Hepatocyte (in vitro differentiated cells): Measurements from ENCODE around the gene SCN11A. TPM values are rescaled to one million over a fixed set of nuclear protein-coding genes. Genes with fewer than 3 reads are reported as not detected.

Experiments
- DNase-seq: peaks from one replicate; pipeline ENCODE4 v3.0.0-alpha.2; 2016; ENCODE audit warnings: low spot score
- H2AFZ ChIP-seq: fragments of 200-600 bp; sonication (generic); 2 replicates; pipeline ENCODE4 v1.6.0; 2016; ENCODE audit warnings: antibody characterized with exemption, mild to moderate bottlenecking
- H3K27ac ChIP-seq: fragments of 200-600 bp; sonication (generic); 2 replicates; pipeline ENCODE4 v1.5.1; 2016; ENCODE audit warnings: mild to moderate bottlenecking
- H3K27me3 ChIP-seq: fragments of 200-600 bp; sonication (generic); 2 replicates; pipeline ENCODE4 v1.6.1; 2016
- H3K36me3 ChIP-seq: fragments of 200-600 bp; sonication (generic); replicated peaks from 2 replicates; pipeline ENCODE4 v1.5.1; 2016; ENCODE audit warnings: low read depth; ENCODE audit not compliant: insufficient read depth
- H3K4me1 ChIP-seq: fragments of 200-600 bp; sonication (generic); 2 replicates; pipeline ENCODE4 v1.5.1; 2016; ENCODE audit warnings: mild to moderate bottlenecking, moderate library complexity; ENCODE audit not compliant: insufficient read depth
- H3K4me2 ChIP-seq: fragments of 200-600 bp; sonication (generic); 2 replicates; pipeline ENCODE4 v1.6.0; 2016
- H3K4me3 ChIP-seq: fragments of 200-600 bp; sonication (generic); 2 replicates; pipeline ENCODE4 v1.5.1; 2016; ENCODE audit warnings: mild to moderate bottlenecking
- H3K79me2 ChIP-seq: fragments of 200-600 bp; sonication (generic); 2 replicates; pipeline ENCODE4 v1.6.0; 2017; ENCODE audit warnings: mild to moderate bottlenecking
- H3K9me2 ChIP-seq: fragments of 200-600 bp; sonication (generic); replicated peaks from 2 replicates; pipeline ENCODE4 v1.6.0; 2017; ENCODE audit warnings: mild to moderate bottlenecking; ENCODE audit not compliant: insufficient read depth
- H3K9me3 ChIP-seq: fragments of 200-600 bp; sonication (generic); 2 replicates; pipeline ENCODE4 v1.5.1; 2016; ENCODE audit warnings: low read depth, mild to moderate bottlenecking
- H4K20me1 ChIP-seq: fragments of 200-600 bp; sonication (generic); 2 replicates; pipeline ENCODE4 v1.6.0; 2016; ENCODE audit warnings: mild to moderate bottlenecking; ENCODE audit not compliant: insufficient read depth, poor library complexity, severe bottlenecking
- EZH2 ChIP-seq: fragments of 200-600 bp; sonication (generic); IDR thresholded peaks from 2 replicates; pipeline ENCODE4 v1.6.1; 2016; ENCODE audit warnings: antibody characterized with exemption, mild to moderate bottlenecking, borderline replicate concordance
- EZH2phosphoT487 ChIP-seq: fragments of 200-600 bp; sonication (generic); IDR thresholded peaks from one replicate; pipeline ENCODE4 v1.6.1; 2018; ENCODE audit warnings: antibody characterized with exemption, mild to moderate bottlenecking, low read depth, moderate library complexity; ENCODE audit not compliant: unreplicated experiment, severe bottlenecking
- WGBS: methylation state at CpG from one replicate; pipeline ENCODE4 v1.1.6; 2016; ENCODE audit warnings: low lambda C conversion rate; ENCODE audit errors: missing lambda C conversion rate; 5-methylcytosine and 5-hydroxymethylcytosine counted together
- polyA plus RNA-seq: library from polyadenylated mRNA; unstranded; fragments of >200 nt; fragmentation: Nextera tagmentation; extraction: Ambion mirVana; gene quantifications from 2 replicates; pipeline ENCODE4 v1.2.1, GENCODE V29; 2016
- total RNA-seq: library from RNA; depleted of rRNA; stranded (reverse); fragments of >200 nt; gene quantifications from 2 replicates; pipeline ENCODE4 v1.2.3, GENCODE V29; 2014
- TF ChIP-seq, protein P1 (sequence below): fragments of 200-600 bp; sonication (generic); IDR thresholded peaks from 2 replicates; pipeline ENCODE4 v1.5.1; 2016; ENCODE audit warnings: antibody characterized with exemption, mild to moderate bottlenecking; ENCODE audit not compliant: poor library complexity

Gene SCN11A
- total RNA-seq (3.7 and 3.9 TPM in 2 replicates), polyA plus RNA-seq (0.86 and 1.9 TPM in 2 replicates)

DNA sequence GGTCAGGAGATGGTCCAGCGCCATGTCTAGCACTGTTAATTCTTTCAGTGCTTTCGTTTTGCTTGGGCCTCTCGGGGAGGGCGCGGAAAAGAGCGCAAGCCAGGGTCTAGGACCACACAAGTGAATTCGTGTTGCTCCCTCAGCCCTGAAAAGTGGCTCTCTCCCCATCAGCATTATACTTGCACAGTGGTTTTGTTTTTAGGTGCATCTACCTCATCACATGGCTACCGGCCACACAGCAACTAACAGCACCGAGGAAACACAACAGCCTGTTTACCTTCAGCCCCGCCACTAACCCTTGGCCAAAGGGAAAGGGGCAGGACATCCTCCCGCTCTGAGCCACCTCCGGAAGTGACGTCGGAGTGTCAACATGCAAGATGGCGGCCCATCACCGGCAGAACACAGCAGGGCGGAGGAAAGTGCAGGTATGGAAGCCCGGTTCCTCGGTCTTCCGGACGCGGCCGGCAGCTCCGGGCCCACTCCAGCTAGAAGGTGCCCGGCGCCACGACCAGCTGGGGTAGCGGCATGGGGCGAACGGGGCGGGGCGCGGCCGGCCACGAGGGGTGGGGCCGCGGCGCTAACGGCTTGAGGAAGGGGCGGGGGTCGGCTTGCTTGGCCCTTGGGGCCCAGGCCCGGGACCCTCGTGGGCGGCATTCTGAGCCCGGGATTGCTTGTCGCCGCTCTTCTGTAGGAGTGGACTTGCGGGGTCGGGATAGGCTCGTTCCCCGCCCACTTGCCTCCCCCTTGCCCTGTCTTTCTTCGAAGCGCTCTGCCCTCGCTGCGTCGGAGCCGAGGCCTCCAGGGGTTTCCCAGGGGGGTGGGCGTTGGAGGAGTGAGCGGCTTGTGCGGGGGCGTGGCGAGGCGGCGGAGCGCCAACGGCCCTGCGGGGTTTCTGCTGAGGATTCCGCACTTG, at the start of gene SCN11A, which contains the start of gene WDR48:
TSS of gene SCN11A (minus strand) at position 296 of the 913 bp plus-strand sequence. CDS start 101,582 bp downstream, outside the sequence.
TSS of gene WDR48 (plus strand) at position 368 of the 913 bp plus-strand sequence. CDS start at position 378, 10 bp downstream.
- Histone ChIP-seq H3K27me3 (no peaks in the 10 kb centered on the region), H3K4me1 (peaks cover 6% of the 10 kb centered on the region), H4K20me1 (peaks cover 17% of the 10 kb centered on the region), H3K9me3 (no peaks in the 10 kb centered on the region), H3K27ac (peak within 1 kb of the TSS; percentile 98), H2AFZ (peak within 1 kb of the TSS; percentile 63), H3K36me3 (no peaks in the 10 kb centered on the region), H3K79me2 (peaks cover 47% of the 10 kb centered on the region), H3K4me2 (peak within 1 kb of the TSS; percentile 86), H3K4me3 (peak within 1 kb of the TSS; percentile 56), H3K9me2 (no peaks in the 10 kb centered on the region)
- TF ChIP-seq, protein P1, sequence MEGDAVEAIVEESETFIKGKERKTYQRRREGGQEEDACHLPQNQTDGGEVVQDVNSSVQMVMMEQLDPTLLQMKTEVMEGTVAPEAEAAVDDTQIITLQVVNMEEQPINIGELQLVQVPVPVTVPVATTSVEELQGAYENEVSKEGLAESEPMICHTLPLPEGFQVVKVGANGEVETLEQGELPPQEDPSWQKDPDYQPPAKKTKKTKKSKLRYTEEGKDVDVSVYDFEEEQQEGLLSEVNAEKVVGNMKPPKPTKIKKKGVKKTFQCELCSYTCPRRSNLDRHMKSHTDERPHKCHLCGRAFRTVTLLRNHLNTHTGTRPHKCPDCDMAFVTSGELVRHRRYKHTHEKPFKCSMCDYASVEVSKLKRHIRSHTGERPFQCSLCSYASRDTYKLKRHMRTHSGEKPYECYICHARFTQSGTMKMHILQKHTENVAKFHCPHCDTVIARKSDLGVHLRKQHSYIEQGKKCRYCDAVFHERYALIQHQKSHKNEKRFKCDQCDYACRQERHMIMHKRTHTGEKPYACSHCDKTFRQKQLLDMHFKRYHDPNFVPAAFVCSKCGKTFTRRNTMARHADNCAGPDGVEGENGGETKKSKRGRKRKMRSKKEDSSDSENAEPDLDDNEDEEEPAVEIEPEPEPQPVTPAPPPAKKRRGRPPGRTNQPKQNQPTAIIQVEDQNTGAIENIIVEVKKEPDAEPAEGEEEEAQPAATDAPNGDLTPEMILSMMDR: no peak
- TF ChIP-seq EZH2: no peak
- TF ChIP-seq EZH2phosphoT487: no peak
- DNase-seq: peak; percentile 96
- WGBS: 2% methylated on average over 52 of the region's 68 CpGs

DNA sequence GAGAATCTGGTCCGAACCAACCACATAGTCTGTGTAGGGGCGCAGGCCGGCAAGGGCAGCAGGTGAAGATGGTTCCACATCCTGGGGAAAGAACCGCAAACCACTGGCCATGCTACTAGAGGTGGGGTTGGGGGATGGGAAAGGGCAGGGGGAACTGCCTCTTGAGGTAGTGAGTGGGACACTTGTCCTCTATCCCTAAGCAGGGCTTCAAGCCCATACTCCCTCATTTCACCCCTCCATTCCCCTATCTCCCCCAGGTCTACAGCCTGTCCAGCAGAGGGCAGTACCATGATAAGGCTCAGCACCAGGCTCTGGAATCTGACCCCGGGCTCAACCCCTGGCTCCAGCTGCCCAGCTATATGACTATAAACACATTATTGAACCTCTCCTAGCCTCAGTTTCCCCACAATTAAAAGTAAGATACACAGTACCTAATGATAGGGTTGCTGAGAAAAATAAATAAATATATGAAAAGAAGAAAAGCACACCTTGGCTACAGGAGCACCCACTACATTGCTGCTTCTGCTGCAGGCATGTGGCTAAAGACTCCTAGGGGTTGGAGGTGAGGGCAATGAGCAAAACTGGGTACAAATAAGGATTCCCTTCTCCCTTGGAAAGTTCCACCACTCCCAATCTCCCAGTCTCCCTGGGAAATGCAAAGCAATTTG, 49.4 kb upstream of the SCN11A start:
- 86% methylated on average over 5 of the region's 5 CpGs for WGBS
- Histone ChIP-seq H3K4me3 (no peak overlapping the region), H2AFZ (no peak overlapping the region), H3K4me1 (peaks cover 9% of the 10 kb centered on the region), H3K36me3 (no peaks in the 10 kb centered on the region), H3K4me2 (no peak overlapping the region), H3K79me2 (peaks cover 49% of the 10 kb centered on the region), H3K27ac (no peak overlapping the region), H4K20me1 (peaks cover 46% of the 10 kb centered on the region), H3K27me3 (no peaks in the 10 kb centered on the region), H3K9me3 (no peaks in the 10 kb centered on the region), H3K9me2 (no peaks in the 10 kb centered on the region)
- DNase-seq: peak; percentile 64
- TF ChIP-seq EZH2: no peak
- no peak for TF ChIP-seq EZH2phosphoT487
- TF ChIP-seq, protein P1: peak; percentile 58

DNA sequence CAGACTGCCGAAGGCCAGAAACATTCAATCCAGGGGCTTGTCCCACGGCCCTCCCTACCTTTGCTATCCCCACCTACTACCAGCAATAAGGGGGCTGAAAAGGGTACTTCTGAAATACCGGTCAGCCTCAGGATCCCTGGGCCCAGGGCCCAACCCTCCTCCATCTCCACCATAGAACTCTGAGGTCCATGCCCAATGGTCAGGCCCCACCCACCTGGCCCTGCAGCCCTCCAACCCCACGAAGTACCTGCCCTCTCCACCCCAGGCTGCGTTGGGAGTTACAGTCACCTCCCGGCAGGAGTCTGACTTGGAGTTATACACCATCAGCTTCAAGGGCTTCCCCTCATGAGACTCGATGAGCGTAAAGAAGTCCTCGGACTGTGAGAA, 48.7 kb upstream of the SCN11A start:
- no peaks in the 10 kb centered on the region for H3K27me3 ChIP-seq
- H3K27ac ChIP-seq: no peak overlapping the region
- whole genome bisulfite sequencing: 94% methylated on average over 9 of the region's 9 CpGs
- H3K36me3 ChIP-seq: no peaks in the 10 kb centered on the region
- peaks cover 39% of the 10 kb centered on the region for H4K20me1 ChIP-seq
- DNase-seq: no peak
- TF ChIP-seq, protein P1: no peak
- peaks cover 42% of the 10 kb centered on the region for H3K79me2 ChIP-seq
- H3K4me2 ChIP-seq: no peak overlapping the region
- H2AFZ ChIP-seq: no peak overlapping the region
- H3K9me3 ChIP-seq: no peaks in the 10 kb centered on the region
- H3K4me3 ChIP-seq: no peak overlapping the region
- peaks cover 2% of the 10 kb centered on the region for H3K4me1 ChIP-seq
- H3K9me2 ChIP-seq: no peaks in the 10 kb centered on the region
